ENCODE measurements around the gene PGAP3.

Gene PGAP3

GRCh38 chr17:39633570-39634183 lies 54.2 kb downstream of the PGAP3 start:
- ATAC-seq, result no peak

- ATAC-seq, result no peak
These were observed 55.5 kb downstream of the PGAP3 start for GRCh38 chr17:39632153-39632941.

- ATAC-seq, result no peak
These were observed 56.5 kb downstream of the PGAP3 start for GRCh38 chr17:39631403-39631802.

GRCh38 chr17:39629898-39630297 lies 58.0 kb downstream of the PGAP3 start:
- ATAC-seq, result no peak

GRCh38 chr17:39629494-39629880 lies 58.4 kb downstream of the PGAP3 start:
- ATAC-seq, result no peak

- no peak for ATAC-seq
These were observed 59.0 kb downstream of the PGAP3 start for GRCh38 chr17:39628655-39629493.

GRCh38 chr17:39627712-39628516 lies 59.9 kb downstream of the PGAP3 start:
- no peak for ATAC-seq

GRCh38 chr17:39627047-39627711 lies 60.7 kb downstream of the PGAP3 start:
- no peak for ATAC-seq

GRCh38 chr17:39626171-39627046 lies 61.4 kb downstream of the PGAP3 start, which contains the start of gene PPP1R1B:
Gene PPP1R1B, plus strand, starts transcription at chr17:39626952. Its CDS starts 441 bp downstream, at chr17:39627393.
- ATAC-seq, result no peak

GRCh38 chr17:39625198-39625785 lies 62.6 kb downstream of the PGAP3 start:
- no peak for ATAC-seq

- ATAC-seq, result no peak
These were observed 63.5 kb downstream of the PGAP3 start for GRCh38 chr17:39624313-39624712.

GRCh38 chr17:39623356-39623950 lies 64.4 kb downstream of the PGAP3 start:
- peak; percentile 37 to 40 for ATAC-seq

GRCh38 chr17:39622380-39623006 lies 65.4 kb downstream of the PGAP3 start:
- peak; percentile 89 to 93 for ATAC-seq

- ATAC-seq, result peak; percentile 52 to 69
These were observed 66.1 kb downstream of the PGAP3 start for GRCh38 chr17:39621523-39622379.
